ENCODE data around the gene DGLUCY. TPM values are rescaled to one million over a fixed set of nuclear protein-coding genes. Genes with fewer than 3 reads are reported as not detected.
A peak's percentile ranks its signal among the peaks of the same experiment; 100 is the strongest.

DGLUCY gene
- total and polyA plus RNA-seq, 2 of the 8 experiments (the other 6 are each of a cell fraction or from before 2014, with no cell fraction given): 24.9 to 31.8 TPM

- H3K9me3 ChIP-seq (ENCODE audit: insufficient read depth in 2 of 2, low read depth in 1 of 2, low read length in 1 of 2): no peaks in the 10 kb centered on the region
- H3K36me3 ChIP-seq (ENCODE audit: control insufficient read depth in 2 of 4, insufficient read depth in 4 of 4, low read length in 3 of 4): no peaks in the 10 kb centered on the region
- no peak overlapping the region for H3K23ac ChIP-seq (ENCODE audit: insufficient read length)
- H3K4ac ChIP-seq (replicated peaks; ENCODE audit: insufficient read length, low read depth, low read length): no peak overlapping the region
- no peak overlapping the region for H2BK20ac ChIP-seq (ENCODE audit: low read length)
- peaks cover 0 to 6% (median 1%) of the 10 kb centered on the region in 4 experiments; a peak in 6 of 7 replicates for H3K4me1 ChIP-seq (replicated peaks in 1 of 4; ENCODE audit: control insufficient read depth in 3 of 4, insufficient read depth in 4 of 4, low read length in 3 of 4)
- no peak overlapping the region for H4K91ac ChIP-seq (replicated peaks; ENCODE audit: insufficient read length, low read length)
- no peak overlapping the region for H3K14ac ChIP-seq (ENCODE audit: insufficient read length)
- FAIRE-seq (no peak), DNase-seq (ENCODE audit: low read depth in 1 of 2, low spot score in 2 of 2) (peak in 1 of 2 experiments; percentile 71)
- H3K4me2 ChIP-seq (ENCODE audit: insufficient read depth in 1 of 2, low read depth in 2 of 2, low read length in 2 of 2): peak overlapping the region; percentile 75 to 88
- no peak overlapping the region for H2BK5ac ChIP-seq (ENCODE audit: low read depth, low read length)
- H3K79me2 ChIP-seq (ENCODE audit: control insufficient read depth in 1 of 2, insufficient read depth in 2 of 2, low read length in 2 of 2): no peaks in the 10 kb centered on the region
- H3K79me1 ChIP-seq (ENCODE audit: low read depth, low read length): no peaks in the 10 kb centered on the region
- peak overlapping the region; percentile 47; the same call in 1 of the 2 replicates for H2AFZ ChIP-seq (ENCODE audit: low read length)
- ChIA-PET CTCF (ENCODE audit: partially characterized antibody) (interaction anchor here (0.5 to 3.2 kb wide), 13 partner anchors 9 to 91 kb away, joined by 3 to 10 read pairs (median 4); no protein-coding TSS in a partner anchor), POLR2A (ENCODE audit: partially characterized antibody) (interaction anchor here (0.7 to 2.6 kb wide), 4 partner anchors 10 to 246 kb away, joined by 3 to 15 read pairs (median 3); partner anchors contain the start of gene PPP4R3A)
- peak overlapping the region; percentile 3 for H3K56ac ChIP-seq (replicated peaks; ENCODE audit: insufficient read length, low read depth, low read length)
- H3K27me3 ChIP-seq (replicated peaks in 1 of 4; ENCODE audit: control insufficient read depth in 3 of 4, extremely low read depth in 1 of 4, insufficient read depth in 3 of 4, low read length in 3 of 4): peaks cover 0 to 27% (median 21%) of the 10 kb centered on the region in 4 experiments; a peak in 6 of 7 replicates
- 0 out of 2 replicates have a peak overlapping the region, but pooled peaks have one; percentile 17 for H2BK12ac ChIP-seq (ENCODE audit: low read depth, low read length)
- no peak overlapping the region for H2BK15ac ChIP-seq (ENCODE audit: low read length)
- H3K9ac ChIP-seq (replicated peaks in 1 of 4; ENCODE audit: extremely low read depth in 1 of 4, low read depth in 3 of 4, low read length in 3 of 4): peak overlapping the region in 1 of 4 experiments; percentile 10; a peak in 2 of 7 replicates
- H4K20me1 ChIP-seq (replicated peaks in 1 of 2; ENCODE audit: control insufficient read depth in 1 of 2, insufficient read depth in 2 of 2, low read length in 2 of 2): no peaks in the 10 kb centered on the region
- H4K5ac ChIP-seq (ENCODE audit: insufficient read length, low read depth, low read length): no peak overlapping the region
- no peak overlapping the region for H3K27ac ChIP-seq (ENCODE audit: low read depth, low read length)
- no peak overlapping the region for H2AK5ac ChIP-seq (ENCODE audit: low read depth, low read length)
- H4K8ac ChIP-seq (ENCODE audit: extremely low read depth, insufficient read depth, low read length): no peak overlapping the region
- H3K18ac ChIP-seq (ENCODE audit: extremely low read depth, low read length): no peak overlapping the region; the same call in none of the 2 replicates
- 16% methylated on average over 34 of the region's 69 CpGs; no CpG with 5 or more reads in 1 of the 2 experiments for WGBS, 2 experiments (ENCODE audit: extremely low coverage in 1 of 2, insufficient coverage in 1 of 2, insufficient read length in 1 of 2, insufficient replicate concordance in 2 of 2, low coverage in 1 of 2, low lambda C conversion rate in 2 of 2, missing lambda C conversion rate in 1 of 2)
- no peak overlapping the region for H2BK120ac ChIP-seq (replicated peaks; ENCODE audit: low read depth, low read length)
- peaks cover 10% of the 10 kb centered on the region; the same call in 1 of the 2 replicates for H3K23me2 ChIP-seq (ENCODE audit: low read depth, low read length)
- peak overlapping the region; percentile 39 to 64 (median 54) for H3K4me3 ChIP-seq (ENCODE audit: extremely low read depth in 1 of 4, insufficient read depth in 2 of 4, low read depth in 3 of 4, low read length in 4 of 4)
- TF ChIP-seq ATF3 (IDR thresholded peaks at IDR 0.05; ENCODE audit: insufficient read depth, low read depth, low read length) (no peak), TEAD4 (IDR thresholded peaks at IDR 0.05; ENCODE audit: low read depth, low read length) (no peak), ASH2L (IDR thresholded peaks at IDR 0.05; ENCODE audit: low read length) (peak; percentile 73), GABPA (IDR thresholded peaks at IDR 0.05; ENCODE audit: borderline replicate concordance, insufficient read depth, low read length) (0 out of 2 replicates have a peak, but pooled peaks have one; percentile 5), RBBP5 (IDR thresholded peaks at IDR 0.05; ENCODE audit: borderline replicate concordance, low read depth, low read length) (0 out of 2 replicates have a peak, but pooled peaks have one; percentile 64), MAFK (IDR thresholded peaks at IDR 0.05; ENCODE audit: low read depth, low read length) (no peak), POLR2AphosphoS5 (IDR thresholded peaks at IDR 0.05; ENCODE audit: low read depth, low read length) (no peak), RXRA (IDR thresholded peaks at IDR 0.05; ENCODE audit: insufficient read depth, low read depth, low read length) (no peak), KDM1A (IDR thresholded peaks at IDR 0.05; ENCODE audit: borderline replicate concordance, low read length) (no peak), SUZ12 (IDR thresholded peaks at IDR 0.05; ENCODE audit: low read length) (peak; percentile 53)
These were observed 150.6 kb downstream of the DGLUCY start for GRCh38 chr14:91264151-91265150.
